NT2/D1 (cell line): ENCODE measurements around the gene FRMD4A.

Source experiments
- SUZ12 ChIP-seq: IDR thresholded peaks from 2 replicates; pipeline ENCODE4 v1.6.1; 2011; ENCODE audit not compliant: insufficient read length, insufficient read depth; ENCODE audit errors: extremely low read depth
- YY1 ChIP-seq: IDR thresholded peaks from 2 replicates; pipeline ENCODE4 v1.6.1; 2011; ENCODE audit not compliant: insufficient read length, insufficient read depth
- ZNF274 ChIP-seq: IDR thresholded peaks from 2 replicates; pipeline ENCODE4 v1.6.1; 2011; ENCODE audit warnings: mild to moderate bottlenecking, low read depth, low read length

DNA sequence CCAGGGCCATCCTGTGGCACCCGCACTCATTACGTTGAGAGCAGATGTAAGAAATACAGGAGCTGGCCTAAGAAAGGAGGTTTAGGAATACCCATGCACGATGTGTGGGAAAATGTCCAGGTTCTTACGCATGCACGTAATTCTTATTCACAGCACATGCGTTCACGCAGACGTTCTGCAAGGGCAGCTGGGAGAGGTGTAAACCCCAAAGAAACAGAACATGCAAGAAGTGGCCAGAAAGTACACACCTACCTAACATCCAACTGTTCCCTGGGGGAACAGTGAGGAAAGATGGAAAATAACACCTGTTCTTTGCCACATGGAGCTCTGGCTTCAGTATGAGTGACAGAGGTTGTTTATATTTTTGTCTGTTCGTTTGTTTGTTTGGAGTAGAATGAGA, 458.3 kb downstream of the FRMD4A start:
- TF ChIP-seq YY1 (no peak), SUZ12 (no peak), ZNF274 (no peak)
